OCI-LY3 (cell line): ENCODE measurements around the gene TRMT61A.

Experiments
- H2AFZ ChIP-seq: fragments of 200-600, 300-600 bp; shearing (Covaris generic); 2 replicates; pipeline ENCODE4 v1.6.0; 2014; ENCODE audit warnings: antibody characterized with exemption, low read depth, low read length
- H3K27ac ChIP-seq: fragments of 200-600, 300-600 bp; sonication (generic); 2 replicates; pipeline ENCODE4 v1.5.1; 2014; ENCODE audit warnings: mild to moderate bottlenecking, low read length, moderate library complexity, mixed read lengths
- H3K27me3 ChIP-seq: fragments of 200-600, 300-600 bp; sonication (generic); 2 replicates; pipeline ENCODE4 v1.6.1; 2014; ENCODE audit warnings: low read depth, low read length, mixed read lengths
- H3K36me3 ChIP-seq: fragments of 200-600, 300-600 bp; sonication (generic); replicated peaks from 2 replicates; pipeline ENCODE3; 2014; ENCODE audit warnings: low read depth, low read length, mixed read lengths
- H3K4me1 ChIP-seq: fragments of 300-600, 200-600 bp; sonication (generic); 2 replicates; pipeline ENCODE4 v1.6.1; 2014; ENCODE audit warnings: low read length, mixed read lengths
- H3K4me2 ChIP-seq: fragments of 200-600, 300-600 bp; sonication (generic); 2 replicates; pipeline ENCODE4 v1.6.1; 2014; ENCODE audit warnings: low read length, mixed read lengths
- H3K4me3 ChIP-seq: fragments of 300-600, 200-600 bp; sonication (generic); 2 replicates; pipeline ENCODE4 v1.5.1; 2014; ENCODE audit warnings: antibody characterized with exemption, mild to moderate bottlenecking, low read length, moderate library complexity
- H3K79me2 ChIP-seq: fragments of 300-600, 200-600 bp; shearing (Covaris generic); 2 replicates; pipeline ENCODE4 v1.6.1; 2014; ENCODE audit warnings: mild to moderate bottlenecking, low read length, mixed read lengths
- H3K9ac ChIP-seq: fragments of 300-600, 200-600 bp; shearing (Covaris generic); 2 replicates; pipeline ENCODE4 v1.6.0; 2014; ENCODE audit warnings: mild to moderate bottlenecking, low read length, moderate library complexity
- H3K9me3 ChIP-seq: fragments of 200-600, 300-600 bp; shearing (Covaris generic); 2 replicates; pipeline ENCODE4 v1.6.1; 2014; ENCODE audit warnings: low read length, mixed read lengths; ENCODE audit not compliant: insufficient read depth
- H4K20me1 ChIP-seq: fragments of 200-600, 300-600 bp; sonication (generic); 2 replicates; pipeline ENCODE4 v1.6.1; 2016; ENCODE audit warnings: low read length, mixed read lengths; ENCODE audit not compliant: insufficient read depth
- CTCF ChIP-seq: fragments of 200-600, 300-600 bp; sonication (generic); IDR thresholded peaks from 2 replicates; pipeline ENCODE4 v1.5.1; 2014; ENCODE audit warnings: antibody characterized with exemption, low read length, low read depth
- EZH2phosphoT487 ChIP-seq: fragments of 200-600 bp; shearing (Covaris generic); IDR thresholded peaks from 2 replicates; pipeline ENCODE4 v1.6.1; 2018; ENCODE audit warnings: antibody characterized with exemption, mixed run types, low read depth

The TRMT61A gene

GRCh38 chr14:103540821-103541708 is 12.1 kb downstream of the TRMT61A start:
- Histone ChIP-seq H3K36me3 (peaks cover 2% of the 10 kb centered on the region), H3K9me3 (no peaks in the 10 kb centered on the region), H3K27ac (no peak overlapping the region), H4K20me1 (no peaks in the 10 kb centered on the region), H3K4me3 (no peak overlapping the region), H3K4me1 (0 out of 2 replicates have a peak, but pooled peaks cover 3% of the 10 kb centered on the region), H3K27me3 (0 out of 2 replicates have a peak, but pooled peaks cover 3% of the 10 kb centered on the region), H3K9ac (no peak overlapping the region), H2AFZ (no peak overlapping the region), H3K4me2 (no peak overlapping the region), H3K79me2 (no peaks in the 10 kb centered on the region)
- TF ChIP-seq EZH2phosphoT487 (no peak), CTCF (no peak)

- Histone ChIP-seq H3K4me3 (no peak overlapping the region), H3K27me3 (0 out of 2 replicates have a peak, but pooled peaks cover 3% of the 10 kb centered on the region), H3K27ac (no peak overlapping the region), H3K4me1 (peaks cover 5% of the 10 kb centered on the region; the same call in 1 of the 2 replicates), H2AFZ (no peak overlapping the region), H3K79me2 (no peaks in the 10 kb centered on the region), H3K9me3 (no peaks in the 10 kb centered on the region), H3K9ac (no peak overlapping the region), H4K20me1 (no peaks in the 10 kb centered on the region), H3K4me2 (no peak overlapping the region), H3K36me3 (peaks cover 2% of the 10 kb centered on the region)
- TF ChIP-seq EZH2phosphoT487 = no peak
- TF ChIP-seq CTCF = no peak
Observed at GRCh38 chr14:103541709-103542604, 13.0 kb downstream of the TRMT61A start.

- Histone ChIP-seq H3K36me3 (peaks cover 2% of the 10 kb centered on the region), H3K9ac (no peak overlapping the region), H3K4me2 (no peak overlapping the region), H2AFZ (no peak overlapping the region), H4K20me1 (no peaks in the 10 kb centered on the region), H3K9me3 (no peaks in the 10 kb centered on the region), H3K79me2 (no peaks in the 10 kb centered on the region), H3K27ac (no peak overlapping the region), H3K4me3 (no peak overlapping the region), H3K27me3 (0 out of 2 replicates have a peak, but pooled peaks cover 3% of the 10 kb centered on the region), H3K4me1 (peaks cover 6% of the 10 kb centered on the region; the same call in 1 of the 2 replicates)
- TF ChIP-seq EZH2phosphoT487 (no peak), CTCF (no peak)
Observed at GRCh38 chr14:103542605-103543088, 13.7 kb downstream of the TRMT61A start.
